HepG2 (cell line): ENCODE data around the gene SASH3.

Experiments
- CBX5 ChIP-seq: sonication (generic); formaldehyde crosslinking; IDR thresholded peaks from 2 replicates; pipeline ENCODE4 v1.4.0; 2020; ENCODE audit warnings: missing genetic modification reagents, borderline replicate concordance
- HDAC6 ChIP-seq: fragments of 200-600 bp; sonication (generic); IDR thresholded peaks from 2 replicates; pipeline ENCODE4 v1.7.0; 2017; ENCODE audit warnings: mild to moderate bottlenecking, antibody characterized with exemption, low read length, low read depth
- NCOA1 ChIP-seq: sonication (generic); formaldehyde crosslinking; IDR thresholded peaks from 2 replicates; pipeline ENCODE4 v1.9.0; 2021; ENCODE audit warnings: missing genetic modification reagents
- POLR2A ChIP-seq, 2 experiments: IDR thresholded peaks; 2 replicates each; pipeline ENCODE4 v1.6.1; 2011; ENCODE audit warnings: low read depth in 2 of 2, low read length in 2 of 2, mild to moderate bottlenecking in 1 of 2, moderate library complexity in 1 of 2; ENCODE audit not compliant: insufficient read depth in 1 of 2
- SALL1 ChIP-seq: sonication (generic); formaldehyde crosslinking; IDR thresholded peaks from 2 replicates; pipeline ENCODE4 v1.8.0; 2022; ENCODE audit warnings: mild to moderate bottlenecking, missing genetic modification reagents
- SALL2 ChIP-seq: sonication (generic); formaldehyde crosslinking; IDR thresholded peaks from 2 replicates; pipeline ENCODE4 v1.8.1; 2023; ENCODE audit warnings: mild to moderate bottlenecking, missing genetic modification reagents, inconsistent platforms
- ZNF615 ChIP-seq: sonication (generic); formaldehyde crosslinking; IDR thresholded peaks from 2 replicates; pipeline ENCODE4 v1.5.0; 2020; ENCODE audit warnings: mild to moderate bottlenecking, missing genetic modification reagents, borderline replicate concordance
- TF ChIP-seq, protein P1 (sequence below): sonication (generic); formaldehyde crosslinking; IDR thresholded peaks from 2 replicates; pipeline ENCODE4 v1.5.1; 2020; ENCODE audit warnings: missing genetic modification reagents, mild to moderate bottlenecking, borderline replicate concordance
- TF ChIP-seq, protein P2 (sequence below): sonication (generic); formaldehyde crosslinking; IDR thresholded peaks from 2 replicates; pipeline ENCODE4 v1.5.0; 2020; ENCODE audit warnings: mild to moderate bottlenecking, missing genetic modification reagents, moderate library complexity

DNA sequence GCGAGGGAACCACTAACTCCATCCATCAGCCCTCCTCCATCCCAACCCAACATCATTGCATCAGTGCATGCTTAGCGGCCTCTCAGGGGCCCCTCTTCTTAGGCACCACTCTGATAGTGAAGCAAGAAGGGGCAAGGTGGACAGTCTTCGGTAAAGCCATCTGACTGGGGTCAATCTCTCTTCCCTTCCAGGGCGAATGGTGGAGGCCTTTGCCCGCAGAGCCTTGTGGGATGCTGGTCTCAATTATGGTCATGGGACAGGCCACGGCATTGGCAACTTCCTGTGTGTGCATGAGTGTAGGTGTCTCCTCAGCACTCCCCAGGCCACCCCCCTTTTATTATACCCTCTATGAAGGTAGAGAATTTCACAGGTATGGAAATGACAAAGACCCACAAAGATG is 18.8 kb upstream of the SASH3 start:
- TF ChIP-seq, protein P1, sequence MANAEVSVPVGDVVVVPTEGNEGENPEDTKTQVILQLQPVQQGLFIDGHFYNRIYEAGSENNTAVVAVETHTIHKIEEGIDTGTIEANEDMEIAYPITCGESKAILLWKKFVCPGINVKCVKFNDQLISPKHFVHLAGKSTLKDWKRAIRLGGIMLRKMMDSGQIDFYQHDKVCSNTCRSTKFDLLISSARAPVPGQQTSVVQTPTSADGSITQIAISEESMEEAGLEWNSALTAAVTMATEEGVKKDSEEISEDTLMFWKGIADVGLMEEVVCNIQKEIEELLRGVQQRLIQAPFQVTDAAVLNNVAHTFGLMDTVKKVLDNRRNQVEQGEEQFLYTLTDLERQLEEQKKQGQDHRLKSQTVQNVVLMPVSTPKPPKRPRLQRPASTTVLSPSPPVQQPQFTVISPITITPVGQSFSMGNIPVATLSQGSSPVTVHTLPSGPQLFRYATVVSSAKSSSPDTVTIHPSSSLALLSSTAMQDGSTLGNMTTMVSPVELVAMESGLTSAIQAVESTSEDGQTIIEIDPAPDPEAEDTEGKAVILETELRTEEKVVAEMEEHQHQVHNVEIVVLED (CRISPR knock-in tag) = no peak
- no peak for TF ChIP-seq POLR2A (IDR thresholded peaks at IDR 0.05; ENCODE audit: insufficient read depth in 1 of 2, low read depth in 2 of 2, low read length in 2 of 2)
- no peak for TF ChIP-seq SALL1 (CRISPR knock-in tag)
- TF ChIP-seq HDAC6 = no peak
- no peak for TF ChIP-seq CBX5 (CRISPR knock-in tag)
- no peak for TF ChIP-seq ZNF615 (CRISPR knock-in tag)
- TF ChIP-seq SALL2 (CRISPR knock-in tag) = no peak
- TF ChIP-seq NCOA1 (CRISPR knock-in tag) = no peak
- TF ChIP-seq, protein P2, sequence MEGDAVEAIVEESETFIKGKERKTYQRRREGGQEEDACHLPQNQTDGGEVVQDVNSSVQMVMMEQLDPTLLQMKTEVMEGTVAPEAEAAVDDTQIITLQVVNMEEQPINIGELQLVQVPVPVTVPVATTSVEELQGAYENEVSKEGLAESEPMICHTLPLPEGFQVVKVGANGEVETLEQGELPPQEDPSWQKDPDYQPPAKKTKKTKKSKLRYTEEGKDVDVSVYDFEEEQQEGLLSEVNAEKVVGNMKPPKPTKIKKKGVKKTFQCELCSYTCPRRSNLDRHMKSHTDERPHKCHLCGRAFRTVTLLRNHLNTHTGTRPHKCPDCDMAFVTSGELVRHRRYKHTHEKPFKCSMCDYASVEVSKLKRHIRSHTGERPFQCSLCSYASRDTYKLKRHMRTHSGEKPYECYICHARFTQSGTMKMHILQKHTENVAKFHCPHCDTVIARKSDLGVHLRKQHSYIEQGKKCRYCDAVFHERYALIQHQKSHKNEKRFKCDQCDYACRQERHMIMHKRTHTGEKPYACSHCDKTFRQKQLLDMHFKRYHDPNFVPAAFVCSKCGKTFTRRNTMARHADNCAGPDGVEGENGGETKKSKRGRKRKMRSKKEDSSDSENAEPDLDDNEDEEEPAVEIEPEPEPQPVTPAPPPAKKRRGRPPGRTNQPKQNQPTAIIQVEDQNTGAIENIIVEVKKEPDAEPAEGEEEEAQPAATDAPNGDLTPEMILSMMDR (CRISPR knock-in tag) = no peak
